Dermis microvascular lymphatic vessel endothelial cell (primary cell): Measurements from ENCODE around the gene METTL17. TPM values are rescaled to one million over a fixed set of nuclear protein-coding genes. Genes with fewer than 3 reads are reported as not detected.

Source experiments
- DNase-seq, 2 donors: peaks; one replicate each; pipeline versions ENCODE4 v3.0.0 to v3.0.0-alpha.2; 2010; ENCODE audit warnings: low read depth in 2 of 2
- total RNA-seq: library from RNA; depleted of rRNA; stranded (reverse); fragments of >200 nt; gene quantifications from 2 replicates; pipeline ENCODE4 v1.2.1, GENCODE V29; 2014

Gene METTL17
- total RNA-seq, 1 donor from 2014 or later, result 23.4 TPM

GRCh38 chr14:21043387-21043973, 53.7 kb downstream of the METTL17 start:
- no peak for DNase-seq

GRCh38 chr14:21043974-21044618, 54.3 kb downstream of the METTL17 start:
- no peak for DNase-seq

Other genes with a start within 250 kb of the METTL17 start
- not detected in 2 replicates for gene EDDM3A, start 244.1 kb upstream of the METTL17 start, total RNA-seq
- not detected in 2 replicates for gene EDDM3B, start 221.6 kb upstream of the METTL17 start, total RNA-seq
- not detected in 2 replicates for gene RNASE6, start 208.7 kb upstream of the METTL17 start, total RNA-seq
- gene RNASE1, start 187.1 kb upstream of the METTL17 start, total RNA-seq, result 7.1 and 8.0 TPM in 2 replicates
- not detected in 2 replicates for gene RNASE3, start 98.6 kb upstream of the METTL17 start, total RNA-seq
- not detected in 2 replicates for gene RNASE2, start 34.5 kb upstream of the METTL17 start, total RNA-seq
- gene SLC39A2, start 9.3 kb downstream of the METTL17 start, total RNA-seq, result not detected in 2 replicates
- gene NDRG2, start 35.1 kb downstream of the METTL17 start, total RNA-seq, result 2.1 and 7.0 TPM in 2 replicates
- gene TPPP2, start 40.2 kb downstream of the METTL17 start, total RNA-seq, result not detected in 2 replicates
- not detected in 2 replicates for gene RNASE13, start 44.8 kb downstream of the METTL17 start, total RNA-seq
- gene RNASE7, start 52.4 kb downstream of the METTL17 start, total RNA-seq, result not detected in 2 replicates
- gene RNASE8, start 67.8 kb downstream of the METTL17 start, total RNA-seq, result not detected in 2 replicates
- 6.2 and 8.3 TPM in 2 replicates for gene ARHGEF40, start 80.3 kb downstream of the METTL17 start, total RNA-seq
- gene ZNF219, start 108.7 kb downstream of the METTL17 start, total RNA-seq, result 2.6 and 4.2 TPM in 2 replicates
- gene TMEM253, start 111.1 kb downstream of the METTL17 start, total RNA-seq, result 0.13 TPM in 1 of 2 replicates, not detected in the other
- gene OR5AU1, start 166.1 kb downstream of the METTL17 start, total RNA-seq, result not detected in 2 replicates